Nephron (organoid): ENCODE data around the gene FUBP3.
A peak's percentile ranks its signal among the peaks of the same experiment; 100 is the strongest.

ENCODE experiments used
- H3K27ac Mint-ChIP-seq, 3 experiments: 2 replicates each; pipeline ENCODE4 v1.8.0; 2020; ENCODE audit warnings: mixed read lengths in 3 of 3, mild to moderate bottlenecking in 2 of 3, moderate library complexity in 1 of 3
- H3K27me3 Mint-ChIP-seq: 2 replicates; pipeline ENCODE4 v1.8.0; 2021; ENCODE audit warnings: low read depth, mild to moderate bottlenecking, moderate library complexity, mixed read lengths
- H3K36me3 Mint-ChIP-seq: 2 replicates; pipeline ENCODE4 v1.8.0; 2020; ENCODE audit warnings: low read depth, mixed read lengths
- H3K4me1 Mint-ChIP-seq: 2 replicates; pipeline ENCODE4 v1.8.0; 2020; ENCODE audit warnings: mixed read lengths
- H3K4me3 Mint-ChIP-seq, 3 experiments: 2 replicates each; pipeline ENCODE4 v1.8.0; 2020; ENCODE audit warnings: mild to moderate bottlenecking in 3 of 3, mixed read lengths in 3 of 3, moderate library complexity in 2 of 3
- H3K9me3 Mint-ChIP-seq: 2 replicates; pipeline ENCODE4 v1.8.0; 2020; ENCODE audit warnings: mixed read lengths
- TF ChIP-seq, protein P1 (sequence below), 3 experiments: fragments of 200-600 bp; sonication (generic); IDR thresholded peaks; one replicate each; pipeline ENCODE4 v1.5.0; 2021; ENCODE audit warnings: antibody characterized with exemption in 3 of 3; ENCODE audit not compliant: unreplicated experiment in 3 of 3

The FUBP3 gene

GRCh38 chr9:130660326-130660682 lies 80.9 kb downstream of the FUBP3 start:
- TF ChIP-seq, protein P1, sequence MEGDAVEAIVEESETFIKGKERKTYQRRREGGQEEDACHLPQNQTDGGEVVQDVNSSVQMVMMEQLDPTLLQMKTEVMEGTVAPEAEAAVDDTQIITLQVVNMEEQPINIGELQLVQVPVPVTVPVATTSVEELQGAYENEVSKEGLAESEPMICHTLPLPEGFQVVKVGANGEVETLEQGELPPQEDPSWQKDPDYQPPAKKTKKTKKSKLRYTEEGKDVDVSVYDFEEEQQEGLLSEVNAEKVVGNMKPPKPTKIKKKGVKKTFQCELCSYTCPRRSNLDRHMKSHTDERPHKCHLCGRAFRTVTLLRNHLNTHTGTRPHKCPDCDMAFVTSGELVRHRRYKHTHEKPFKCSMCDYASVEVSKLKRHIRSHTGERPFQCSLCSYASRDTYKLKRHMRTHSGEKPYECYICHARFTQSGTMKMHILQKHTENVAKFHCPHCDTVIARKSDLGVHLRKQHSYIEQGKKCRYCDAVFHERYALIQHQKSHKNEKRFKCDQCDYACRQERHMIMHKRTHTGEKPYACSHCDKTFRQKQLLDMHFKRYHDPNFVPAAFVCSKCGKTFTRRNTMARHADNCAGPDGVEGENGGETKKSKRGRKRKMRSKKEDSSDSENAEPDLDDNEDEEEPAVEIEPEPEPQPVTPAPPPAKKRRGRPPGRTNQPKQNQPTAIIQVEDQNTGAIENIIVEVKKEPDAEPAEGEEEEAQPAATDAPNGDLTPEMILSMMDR (IDR thresholded peaks at IDR 0.05; ENCODE audit: unreplicated experiment in 3 of 3): no peak

DNA sequence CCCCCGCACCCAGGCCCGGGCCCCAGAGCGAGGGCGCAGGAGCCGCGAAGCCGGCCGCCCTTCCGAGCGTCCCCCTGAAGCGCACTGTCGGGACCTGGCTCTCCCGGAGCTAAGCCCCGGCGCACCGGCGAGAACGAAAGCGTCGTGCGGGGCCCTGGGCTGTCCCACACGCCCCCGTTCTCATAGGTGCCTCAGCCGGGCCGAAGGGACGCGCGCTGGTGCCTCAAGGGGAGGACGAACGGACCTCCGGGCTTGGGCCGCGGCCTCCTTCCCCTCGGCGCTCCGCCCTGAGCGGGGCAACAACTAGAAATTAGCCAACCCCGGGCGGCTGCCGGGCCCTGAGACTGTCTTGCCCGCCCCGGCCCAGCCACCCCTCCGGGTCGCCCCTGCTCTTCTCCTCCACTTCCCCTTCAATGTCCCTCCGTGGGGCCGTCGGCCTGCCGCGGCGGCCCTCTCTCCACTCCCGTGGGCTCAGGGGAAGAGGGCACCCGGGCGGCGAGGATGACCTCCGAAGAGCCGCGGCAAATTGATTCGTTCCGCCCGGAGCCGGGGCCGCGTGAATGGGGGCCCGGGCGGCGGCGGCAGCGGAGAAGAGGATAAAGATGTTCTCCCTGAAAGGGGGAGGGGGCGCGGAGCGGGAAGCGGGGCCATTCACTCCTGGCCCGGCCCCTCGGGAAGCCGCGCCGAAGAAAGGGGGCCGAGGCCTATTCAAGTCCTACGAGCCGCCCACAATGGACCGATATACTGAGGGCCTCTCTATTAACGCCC lies 81.5 kb downstream of the FUBP3 start:
- peaks cover 7% of the 10 kb centered on the region for H3K9me3 Mint-ChIP-seq
- TF ChIP-seq, protein P1 (IDR thresholded peaks at IDR 0.05; ENCODE audit: unreplicated experiment in 3 of 3): no peak
- H3K27ac Mint-ChIP-seq: no peak overlapping the region
- no peak overlapping the region for H3K4me3 Mint-ChIP-seq
- H3K27me3 Mint-ChIP-seq: peaks cover 98% of the 10 kb centered on the region
- H3K36me3 Mint-ChIP-seq: no peaks in the 10 kb centered on the region
- peaks cover 13% of the 10 kb centered on the region for H3K4me1 Mint-ChIP-seq

More at GRCh38 chr9:130660326-130660682, 80.9 kb downstream of the FUBP3 start:
- peaks cover 98% of the 10 kb centered on the region for H3K27me3 Mint-ChIP-seq
- no peaks in the 10 kb centered on the region for H3K36me3 Mint-ChIP-seq
- peaks cover 9% of the 10 kb centered on the region for H3K4me1 Mint-ChIP-seq
- no peak overlapping the region for H3K27ac Mint-ChIP-seq
- H3K4me3 Mint-ChIP-seq: peak overlapping the region in 2 of 3 experiments; percentile 59 to 62
- H3K9me3 Mint-ChIP-seq: peaks cover 7% of the 10 kb centered on the region

GRCh38 chr9:130661451-130662098 lies 82.2 kb downstream of the FUBP3 start:
- TF ChIP-seq, protein P1 (IDR thresholded peaks at IDR 0.05; ENCODE audit: unreplicated experiment in 3 of 3): no peak
- Mint-ChIP-seq H3K4me1 (peaks cover 13% of the 10 kb centered on the region), H3K9me3 (peaks cover 7% of the 10 kb centered on the region), H3K27ac (no peak overlapping the region), H3K36me3 (no peaks in the 10 kb centered on the region), H3K4me3 (peak overlapping the region in 2 of 3 experiments; percentile 9 to 17), H3K27me3 (peaks cover 98% of the 10 kb centered on the region)

- TF ChIP-seq, protein P1 (IDR thresholded peaks at IDR 0.05; ENCODE audit: unreplicated experiment in 3 of 3): no peak
- Mint-ChIP-seq H3K4me1 (peaks cover 13% of the 10 kb centered on the region), H3K9me3 (peaks cover 7% of the 10 kb centered on the region), H3K4me3 (peak overlapping the region; percentile 13 to 53 (median 40)), H3K27ac (no peak overlapping the region), H3K27me3 (peaks cover 98% of the 10 kb centered on the region), H3K36me3 (no peaks in the 10 kb centered on the region)
Observed at GRCh38 chr9:130662099-130662969, 83.0 kb downstream of the FUBP3 start.

- Mint-ChIP-seq H3K9me3 (peaks cover 7% of the 10 kb centered on the region), H3K27ac (no peak overlapping the region), H3K36me3 (no peaks in the 10 kb centered on the region), H3K4me1 (peaks cover 13% of the 10 kb centered on the region), H3K27me3 (peaks cover 98% of the 10 kb centered on the region), H3K4me3 (peak overlapping the region; percentile 13 to 53 (median 40))
- TF ChIP-seq, protein P1 (IDR thresholded peaks at IDR 0.05; ENCODE audit: unreplicated experiment in 3 of 3): no peak
Observed at GRCh38 chr9:130662970-130663257, 83.5 kb downstream of the FUBP3 start.
